Activated CD8-positive, alpha-beta memory T cell treated with anti-CD3 and anti-CD28 coated beads for 24 hours (primary cell): ENCODE data around the gene ACTG2.
A peak's percentile ranks its signal among the peaks of the same experiment; 100 is the strongest.
"Not testable (repeated sequence)": the region's sequence is repeated elsewhere in the genome, so short reads cannot be mapped to it uniquely, and the experiment has no call there.

Experiments used
- DNase-seq: peaks from one replicate; pipeline ENCODE4 v3.0.0-alpha.2; 2020

Gene ACTG2

GRCh38 chr2:73893764-73894474 lies 1.1 kb downstream of the ACTG2 start:
- DNase-seq: no peak

- no peak for DNase-seq
Measured at GRCh38 chr2:73894475-73894850, 1.7 kb downstream of the ACTG2 start.

GRCh38 chr2:73894877-73895276 lies 2.1 kb downstream of the ACTG2 start:
- no peak for DNase-seq

- no peak for DNase-seq
Measured at GRCh38 chr2:73895473-73895872, 2.7 kb downstream of the ACTG2 start.

GRCh38 chr2:73896362-73897239 lies 3.8 kb downstream of the ACTG2 start:
- peak; percentile 67 for DNase-seq

GRCh38 chr2:73897240-73897583 lies 4.4 kb downstream of the ACTG2 start:
- DNase-seq: no peak

GRCh38 chr2:73897934-73898333 lies 5.1 kb downstream of the ACTG2 start:
- DNase-seq: no peak

GRCh38 chr2:73899801-73900336 lies 7.1 kb downstream of the ACTG2 start:
- no peak for DNase-seq

- DNase-seq: no peak
Measured at GRCh38 chr2:73901143-73901542, 8.3 kb downstream of the ACTG2 start.

GRCh38 chr2:73902284-73902683 lies 9.5 kb downstream of the ACTG2 start:
- no peak for DNase-seq

- DNase-seq: no peak
Measured at GRCh38 chr2:73903313-73903712, 10.5 kb downstream of the ACTG2 start.

- not testable (repeated sequence) for DNase-seq
Measured at GRCh38 chr2:73903949-73904613, 11.3 kb downstream of the ACTG2 start.

- no peak for DNase-seq
Measured at GRCh38 chr2:73904952-73905351, 12.1 kb downstream of the ACTG2 start.

- DNase-seq: no peak
Measured at GRCh38 chr2:73906847-73907505, 14.2 kb downstream of the ACTG2 start.

- peak; percentile 73 for DNase-seq
Measured at GRCh38 chr2:73907840-73908452, 15.1 kb downstream of the ACTG2 start.

GRCh38 chr2:73908689-73909652 lies 16.2 kb downstream of the ACTG2 start:
- no peak for DNase-seq

GRCh38 chr2:73910873-73911547 lies 18.2 kb downstream of the ACTG2 start:
- DNase-seq: no peak

- no peak for DNase-seq
Measured at GRCh38 chr2:73911548-73912208, 18.9 kb downstream of the ACTG2 start.

- DNase-seq: no peak
Measured at GRCh38 chr2:73913414-73914054, 20.7 kb downstream of the ACTG2 start.

GRCh38 chr2:73914667-73915066 lies 21.9 kb downstream of the ACTG2 start:
- DNase-seq: no peak
